ENCODE data around the gene SDC1. TPM values are rescaled to one million over a fixed set of nuclear protein-coding genes. Genes with fewer than 3 reads are reported as not detected.
A peak's percentile ranks its signal among the peaks of the same experiment; 100 is the strongest.
"Not testable (repeated sequence)": the region's sequence is repeated elsewhere in the genome, so short reads cannot be mapped to it uniquely, and the experiment has no call there.

SDC1 gene
- total and polyA plus RNA-seq, 8 donors: 16.0 to 140 (median 45.0) TPM

GRCh38 chr2:20195431-20196033 is 29.4 kb downstream of the SDC1 start:
- intact Hi-C loops (cut with DNase I; ENCODE audit: low total_unique reads): no loop called here
- Histone ChIP-seq H3K4me3 (peak overlapping the region in 1 of 4 donors; percentile 19), H3K27me3 (no peaks in the 10 kb centered on the region), H3K27ac (peak overlapping the region; percentile 53 to 90 (median 84)), H3K36me3 (peaks cover 0 to 1% (median under 1%) of the 10 kb centered on the region in 4 donors), H3K4me1 (peaks cover 32 to 56% (median 39%) of the 10 kb centered on the region in 4 donors), H3K9me3 (no peaks in the 10 kb centered on the region)
- no peak for TF ChIP-seq EP300 (IDR thresholded peaks at IDR 0.05)
- no peak for TF ChIP-seq POLR2AphosphoS5 (IDR thresholded peaks at IDR 0.05)
- no peak for TF ChIP-seq POLR2A (IDR thresholded peaks at IDR 0.05)
- TF ChIP-seq, protein P1, sequence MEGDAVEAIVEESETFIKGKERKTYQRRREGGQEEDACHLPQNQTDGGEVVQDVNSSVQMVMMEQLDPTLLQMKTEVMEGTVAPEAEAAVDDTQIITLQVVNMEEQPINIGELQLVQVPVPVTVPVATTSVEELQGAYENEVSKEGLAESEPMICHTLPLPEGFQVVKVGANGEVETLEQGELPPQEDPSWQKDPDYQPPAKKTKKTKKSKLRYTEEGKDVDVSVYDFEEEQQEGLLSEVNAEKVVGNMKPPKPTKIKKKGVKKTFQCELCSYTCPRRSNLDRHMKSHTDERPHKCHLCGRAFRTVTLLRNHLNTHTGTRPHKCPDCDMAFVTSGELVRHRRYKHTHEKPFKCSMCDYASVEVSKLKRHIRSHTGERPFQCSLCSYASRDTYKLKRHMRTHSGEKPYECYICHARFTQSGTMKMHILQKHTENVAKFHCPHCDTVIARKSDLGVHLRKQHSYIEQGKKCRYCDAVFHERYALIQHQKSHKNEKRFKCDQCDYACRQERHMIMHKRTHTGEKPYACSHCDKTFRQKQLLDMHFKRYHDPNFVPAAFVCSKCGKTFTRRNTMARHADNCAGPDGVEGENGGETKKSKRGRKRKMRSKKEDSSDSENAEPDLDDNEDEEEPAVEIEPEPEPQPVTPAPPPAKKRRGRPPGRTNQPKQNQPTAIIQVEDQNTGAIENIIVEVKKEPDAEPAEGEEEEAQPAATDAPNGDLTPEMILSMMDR (IDR thresholded peaks at IDR 0.05): no peak
- no peak for DNase-seq
- WGBS, 5 donors: 33 to 56% (median 48%) methylated on average over 12 of the region's 12 CpGs

DNA sequence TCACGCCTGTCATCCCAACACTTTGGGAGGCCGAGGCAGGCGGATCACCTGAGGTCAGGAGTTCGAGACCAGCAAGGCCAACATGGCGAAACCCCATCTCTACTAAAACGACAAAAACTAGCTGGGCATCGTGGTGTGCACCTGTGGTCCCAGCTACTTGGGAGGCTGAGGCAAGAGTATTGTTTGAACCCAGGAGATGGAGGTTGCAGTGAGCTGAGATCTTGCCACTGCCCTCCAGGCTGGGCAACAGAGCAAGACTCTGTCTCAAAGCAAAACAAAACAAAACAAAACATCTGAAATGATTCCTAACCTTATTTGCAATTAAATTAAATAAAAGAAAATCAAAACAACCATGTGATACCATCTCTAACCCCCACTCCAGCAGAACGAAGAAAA is 29.9 kb downstream of the SDC1 start:
- intact Hi-C loops (cut with DNase I; ENCODE audit: low total_unique reads); H3K27me3 ChIP-seq; DNase-seq; H3K36me3 ChIP-seq; H3K9me3 ChIP-seq; H3K4me3 ChIP-seq: not testable (repeated sequence)
- peak overlapping the region in 4 of 5 donors; percentile 71 to 90 (median 84) for H3K27ac ChIP-seq
- H3K4me1 ChIP-seq: peaks cover 32 to 56% (median 38%) of the 10 kb centered on the region in 4 donors
- 77 to 90% (median 82%) methylated on average over 8 of the region's 8 CpGs for WGBS, 5 donors

- 74 to 82% (median 76%) methylated on average over 16 of the region's 16 CpGs for WGBS, 5 donors
- no peak overlapping the region for H3K4me3 ChIP-seq
- intact Hi-C loops (cut with DNase I; ENCODE audit: low total_unique reads): no loop called here
These were observed 30.6 kb downstream of the SDC1 start for GRCh38 chr2:20194097-20195015.

GRCh38 chr2:20193185-20193584 is 31.7 kb downstream of the SDC1 start:
- Histone ChIP-seq H3K27ac (peak overlapping the region in 1 of 5 donors; percentile 18), H3K4me3 (no peak overlapping the region), H3K36me3 (no peaks in the 10 kb centered on the region), H3K9me3 (no peaks in the 10 kb centered on the region), H3K27me3 (no peaks in the 10 kb centered on the region), H3K4me1 (peaks cover 20 to 47% (median 25%) of the 10 kb centered on the region in 4 donors)
- intact Hi-C loops (cut with DNase I; ENCODE audit: low total_unique reads): no loop called here
- WGBS, 5 donors: 65 to 71% (median 68%) methylated on average over 4 of the region's 4 CpGs
- no peak for DNase-seq
- TF ChIP-seq EP300 (IDR thresholded peaks at IDR 0.05) (no peak), POLR2A (IDR thresholded peaks at IDR 0.05) (no peak), POLR2AphosphoS5 (IDR thresholded peaks at IDR 0.05) (no peak)
- TF ChIP-seq, protein P1 (IDR thresholded peaks at IDR 0.05): no peak

More at GRCh38 chr2:20194097-20195015, 30.6 kb downstream of the SDC1 start:
- Histone ChIP-seq H3K27me3 (no peaks in the 10 kb centered on the region), H3K27ac (peak overlapping the region in 3 of 5 donors; percentile 71 to 90 (median 84)), H3K36me3 (no peaks in the 10 kb centered on the region), H3K9me3 (no peaks in the 10 kb centered on the region), H3K4me1 (peaks cover 31 to 56% (median 34%) of the 10 kb centered on the region in 4 donors)
- DNase-seq: no peak
- TF ChIP-seq, protein P1 (IDR thresholded peaks at IDR 0.05): no peak
- TF ChIP-seq POLR2A (IDR thresholded peaks at IDR 0.05) (no peak), EP300 (IDR thresholded peaks at IDR 0.05) (no peak), POLR2AphosphoS5 (IDR thresholded peaks at IDR 0.05) (no peak)
